ENCODE data around the gene RSPRY1.

DNA sequence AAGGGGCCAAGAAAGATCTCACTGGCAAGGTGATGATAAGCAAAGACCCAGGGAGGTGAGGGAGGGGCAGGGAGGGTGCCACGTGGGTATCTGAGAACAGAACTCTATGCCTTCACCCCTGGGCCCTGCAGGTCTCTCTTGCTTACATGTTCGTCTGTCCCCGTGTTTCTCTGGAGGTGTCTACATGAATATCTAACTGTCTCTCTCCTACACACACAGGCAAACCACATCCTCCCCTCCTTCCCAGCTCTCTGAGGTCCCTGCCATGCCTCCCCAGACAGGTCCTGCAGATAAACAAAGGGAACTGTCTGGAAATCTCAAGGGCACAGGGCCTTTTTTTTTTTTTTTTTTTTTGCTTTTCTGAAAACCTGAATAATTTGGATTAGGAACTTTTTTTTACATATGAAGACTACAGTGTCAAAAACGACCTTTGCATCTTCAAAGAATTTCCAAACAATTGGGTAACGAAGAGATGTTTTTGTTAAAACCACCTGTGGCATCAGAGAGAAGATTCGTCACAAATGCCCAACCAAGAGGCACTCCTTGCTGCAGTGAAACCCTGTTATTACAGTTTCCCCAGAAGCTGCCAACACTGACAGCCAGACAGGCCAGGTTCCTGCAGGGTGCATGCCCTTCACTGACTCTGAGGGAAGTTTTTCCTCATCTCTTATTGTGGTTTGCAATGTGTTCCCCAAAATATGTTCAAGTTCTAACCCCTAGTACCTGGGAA is 80.6 kb downstream of the RSPRY1 start:
- TF ChIP-seq YY1 (IDR thresholded peaks at IDR 0.05; ENCODE audit: low read depth): no peak
- no peak for TF ChIP-seq FOXM1 (IDR thresholded peaks at IDR 0.05; ENCODE audit: low read depth)
- TF ChIP-seq POLR2AphosphoS5 (IDR thresholded peaks at IDR 0.05; ENCODE audit: low read depth, low read length): no peak
- TF ChIP-seq, protein P1, sequence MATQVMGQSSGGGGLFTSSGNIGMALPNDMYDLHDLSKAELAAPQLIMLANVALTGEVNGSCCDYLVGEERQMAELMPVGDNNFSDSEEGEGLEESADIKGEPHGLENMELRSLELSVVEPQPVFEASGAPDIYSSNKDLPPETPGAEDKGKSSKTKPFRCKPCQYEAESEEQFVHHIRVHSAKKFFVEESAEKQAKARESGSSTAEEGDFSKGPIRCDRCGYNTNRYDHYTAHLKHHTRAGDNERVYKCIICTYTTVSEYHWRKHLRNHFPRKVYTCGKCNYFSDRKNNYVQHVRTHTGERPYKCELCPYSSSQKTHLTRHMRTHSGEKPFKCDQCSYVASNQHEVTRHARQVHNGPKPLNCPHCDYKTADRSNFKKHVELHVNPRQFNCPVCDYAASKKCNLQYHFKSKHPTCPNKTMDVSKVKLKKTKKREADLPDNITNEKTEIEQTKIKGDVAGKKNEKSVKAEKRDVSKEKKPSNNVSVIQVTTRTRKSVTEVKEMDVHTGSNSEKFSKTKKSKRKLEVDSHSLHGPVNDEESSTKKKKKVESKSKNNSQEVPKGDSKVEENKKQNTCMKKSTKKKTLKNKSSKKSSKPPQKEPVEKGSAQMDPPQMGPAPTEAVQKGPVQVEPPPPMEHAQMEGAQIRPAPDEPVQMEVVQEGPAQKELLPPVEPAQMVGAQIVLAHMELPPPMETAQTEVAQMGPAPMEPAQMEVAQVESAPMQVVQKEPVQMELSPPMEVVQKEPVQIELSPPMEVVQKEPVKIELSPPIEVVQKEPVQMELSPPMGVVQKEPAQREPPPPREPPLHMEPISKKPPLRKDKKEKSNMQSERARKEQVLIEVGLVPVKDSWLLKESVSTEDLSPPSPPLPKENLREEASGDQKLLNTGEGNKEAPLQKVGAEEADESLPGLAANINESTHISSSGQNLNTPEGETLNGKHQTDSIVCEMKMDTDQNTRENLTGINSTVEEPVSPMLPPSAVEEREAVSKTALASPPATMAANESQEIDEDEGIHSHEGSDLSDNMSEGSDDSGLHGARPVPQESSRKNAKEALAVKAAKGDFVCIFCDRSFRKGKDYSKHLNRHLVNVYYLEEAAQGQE (IDR thresholded peaks at IDR 0.05; ENCODE audit: low read depth, low read length): no peak
- TF ChIP-seq, protein P2, sequence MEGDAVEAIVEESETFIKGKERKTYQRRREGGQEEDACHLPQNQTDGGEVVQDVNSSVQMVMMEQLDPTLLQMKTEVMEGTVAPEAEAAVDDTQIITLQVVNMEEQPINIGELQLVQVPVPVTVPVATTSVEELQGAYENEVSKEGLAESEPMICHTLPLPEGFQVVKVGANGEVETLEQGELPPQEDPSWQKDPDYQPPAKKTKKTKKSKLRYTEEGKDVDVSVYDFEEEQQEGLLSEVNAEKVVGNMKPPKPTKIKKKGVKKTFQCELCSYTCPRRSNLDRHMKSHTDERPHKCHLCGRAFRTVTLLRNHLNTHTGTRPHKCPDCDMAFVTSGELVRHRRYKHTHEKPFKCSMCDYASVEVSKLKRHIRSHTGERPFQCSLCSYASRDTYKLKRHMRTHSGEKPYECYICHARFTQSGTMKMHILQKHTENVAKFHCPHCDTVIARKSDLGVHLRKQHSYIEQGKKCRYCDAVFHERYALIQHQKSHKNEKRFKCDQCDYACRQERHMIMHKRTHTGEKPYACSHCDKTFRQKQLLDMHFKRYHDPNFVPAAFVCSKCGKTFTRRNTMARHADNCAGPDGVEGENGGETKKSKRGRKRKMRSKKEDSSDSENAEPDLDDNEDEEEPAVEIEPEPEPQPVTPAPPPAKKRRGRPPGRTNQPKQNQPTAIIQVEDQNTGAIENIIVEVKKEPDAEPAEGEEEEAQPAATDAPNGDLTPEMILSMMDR (IDR thresholded peaks at IDR 0.05): no peak
- no peak for TF ChIP-seq SIN3A (IDR thresholded peaks at IDR 0.05; ENCODE audit: borderline replicate concordance, low read depth, low read length)
- no peak for TF ChIP-seq RAD21 (IDR thresholded peaks at IDR 0.05; ENCODE audit: low read length)
- no peak for TF ChIP-seq EZH2phosphoT487 (IDR thresholded peaks at IDR 0.05; ENCODE audit: borderline replicate concordance, low read depth)
- no peak for TF ChIP-seq JUND (IDR thresholded peaks at IDR 0.05)
- TF ChIP-seq, protein P3, sequence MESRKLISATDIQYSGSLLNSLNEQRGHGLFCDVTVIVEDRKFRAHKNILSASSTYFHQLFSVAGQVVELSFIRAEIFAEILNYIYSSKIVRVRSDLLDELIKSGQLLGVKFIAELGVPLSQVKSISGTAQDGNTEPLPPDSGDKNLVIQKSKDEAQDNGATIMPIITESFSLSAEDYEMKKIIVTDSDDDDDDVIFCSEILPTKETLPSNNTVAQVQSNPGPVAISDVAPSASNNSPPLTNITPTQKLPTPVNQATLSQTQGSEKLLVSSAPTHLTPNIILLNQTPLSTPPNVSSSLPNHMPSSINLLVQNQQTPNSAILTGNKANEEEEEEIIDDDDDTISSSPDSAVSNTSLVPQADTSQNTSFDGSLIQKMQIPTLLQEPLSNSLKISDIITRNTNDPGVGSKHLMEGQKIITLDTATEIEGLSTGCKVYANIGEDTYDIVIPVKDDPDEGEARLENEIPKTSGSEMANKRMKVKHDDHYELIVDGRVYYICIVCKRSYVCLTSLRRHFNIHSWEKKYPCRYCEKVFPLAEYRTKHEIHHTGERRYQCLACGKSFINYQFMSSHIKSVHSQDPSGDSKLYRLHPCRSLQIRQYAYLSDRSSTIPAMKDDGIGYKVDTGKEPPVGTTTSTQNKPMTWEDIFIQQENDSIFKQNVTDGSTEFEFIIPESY (IDR thresholded peaks at IDR 0.05; ENCODE audit: borderline replicate concordance, low read depth): no peak

All from SK-N-SH (cell line).